ENCODE data around the gene RNF157. TPM values are rescaled to one million over a fixed set of nuclear protein-coding genes. Genes with fewer than 3 reads are reported as not detected.
"Not testable (repeated sequence)": the region's sequence is repeated elsewhere in the genome, so short reads cannot be mapped to it uniquely, and the experiment has no call there.

RNF157 gene
- total RNA-seq, 2 donors from 2014 or later, result 91.9 to 100 TPM

GRCh38 chr17:76225373-76226086 lies 14.8 kb downstream of the RNF157 start:
- not testable (repeated sequence) for ATAC-seq (replicated peaks in 1 of 2); H3K27ac Mint-ChIP-seq; H3K9me3 Mint-ChIP-seq; H3K27me3 Mint-ChIP-seq (ENCODE audit: low read depth); DNase-seq; H3K4me3 Mint-ChIP-seq
- Mint-ChIP-seq H3K36me3 (ENCODE audit: insufficient read depth in 2 of 2) (peaks cover 10 to 12% of the 10 kb centered on the region in 2 donors), H3K4me1 (ENCODE audit: low read depth) (peaks cover 36% of the 10 kb centered on the region)

GRCh38 chr17:76223802-76224201 lies 16.5 kb downstream of the RNF157 start:
- Mint-ChIP-seq H3K27ac (no peak overlapping the region), H3K4me1 (ENCODE audit: low read depth) (peaks cover 39% of the 10 kb centered on the region), H3K4me3 (no peak overlapping the region), H3K36me3 (ENCODE audit: insufficient read depth in 2 of 2) (peaks cover 7 to 10% of the 10 kb centered on the region in 2 donors), H3K27me3 (ENCODE audit: low read depth) (no peaks in the 10 kb centered on the region), H3K9me3 (no peaks in the 10 kb centered on the region)
- ATAC-seq (replicated peaks in 1 of 2), result no peak
- no peak for DNase-seq

DNA sequence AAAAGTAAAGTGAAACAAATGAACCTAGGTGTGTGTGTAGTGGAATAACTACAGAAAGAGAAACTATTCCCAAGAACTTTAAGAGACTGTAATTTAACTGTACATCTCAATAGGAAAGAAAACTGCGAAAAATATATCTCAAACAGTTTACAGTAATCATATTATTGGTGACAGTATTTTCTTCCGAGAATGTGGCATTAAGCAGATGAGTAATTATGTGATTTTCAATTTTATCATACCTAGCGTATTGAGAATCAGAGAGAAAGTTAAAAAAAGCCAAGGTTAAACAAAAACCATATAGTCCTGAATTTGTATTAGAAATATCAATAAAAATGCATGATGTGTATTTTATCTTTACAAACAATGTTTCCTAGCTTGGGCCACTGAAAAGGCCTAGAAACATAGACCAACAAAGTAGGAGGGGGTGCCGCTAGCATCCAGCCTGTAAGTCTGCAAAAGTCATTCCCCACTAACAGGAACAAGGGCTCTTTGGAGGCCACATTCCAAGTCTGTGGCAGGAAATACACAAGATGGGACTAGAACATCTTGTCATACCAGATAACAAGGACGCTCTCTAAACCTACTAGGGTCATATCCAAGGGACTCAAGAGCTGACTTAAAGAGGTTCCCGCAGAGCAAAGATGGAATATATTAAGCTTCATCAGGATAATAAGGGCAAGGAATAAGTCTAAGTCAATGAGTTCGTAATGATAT lies 20.5 kb downstream of the RNF157 start:
- Mint-ChIP-seq H3K27me3 (ENCODE audit: low read depth) (no peaks in the 10 kb centered on the region), H3K4me1 (ENCODE audit: low read depth) (peaks cover 61% of the 10 kb centered on the region), H3K4me3 (peak overlapping the region; percentile 58 to 78), H3K9me3 (no peaks in the 10 kb centered on the region), H3K27ac (peak overlapping the region; percentile 91), H3K36me3 (ENCODE audit: insufficient read depth in 2 of 2) (peaks cover 0 to 9% of the 10 kb centered on the region in 2 donors)
- ATAC-seq (replicated peaks in 1 of 2) (peak in 1 of 2 donors; percentile 51), DNase-seq (no peak)

- peak overlapping the region; percentile 70 for H3K27ac Mint-ChIP-seq
- ATAC-seq (replicated peaks in 1 of 2), result no peak
- H3K4me1 Mint-ChIP-seq (ENCODE audit: low read depth), result peaks cover 71% of the 10 kb centered on the region
- no peaks in the 10 kb centered on the region for H3K9me3 Mint-ChIP-seq
- H3K4me3 Mint-ChIP-seq, result no peak overlapping the region
- no peak for DNase-seq
- H3K27me3 Mint-ChIP-seq (ENCODE audit: low read depth), result no peaks in the 10 kb centered on the region
- H3K36me3 Mint-ChIP-seq (ENCODE audit: insufficient read depth in 2 of 2), result peaks cover 0 to 9% of the 10 kb centered on the region in 2 donors
These were observed 23.2 kb downstream of the RNF157 start for GRCh38 chr17:76217081-76217480.

DNA sequence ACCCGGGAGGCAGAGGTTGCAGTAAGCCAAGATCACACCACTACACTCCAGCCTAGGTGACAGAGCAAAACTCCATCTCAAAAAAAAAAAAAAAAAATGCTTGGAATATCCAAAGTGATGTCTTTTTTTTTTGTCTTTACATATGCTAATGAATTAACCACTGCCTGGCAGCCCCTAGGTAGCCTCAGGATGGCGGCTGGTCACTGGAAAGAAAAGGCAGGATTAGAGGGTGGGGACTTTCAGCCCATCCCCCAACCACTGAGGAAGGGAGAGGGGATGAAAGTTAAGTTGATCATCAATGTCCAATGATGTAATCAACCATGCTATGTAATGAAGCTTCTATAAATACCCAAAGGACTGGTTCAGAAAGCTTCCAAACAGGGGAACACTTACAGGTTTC lies 26.8 kb downstream of the RNF157 start:
- DNase-seq, result no peak
- peaks cover 50% of the 10 kb centered on the region for H3K4me1 Mint-ChIP-seq (ENCODE audit: low read depth)
- no peak overlapping the region for H3K4me3 Mint-ChIP-seq
- H3K9me3 Mint-ChIP-seq, result no peaks in the 10 kb centered on the region
- no peaks in the 10 kb centered on the region for H3K27me3 Mint-ChIP-seq (ENCODE audit: low read depth)
- H3K36me3 Mint-ChIP-seq (ENCODE audit: insufficient read depth in 2 of 2), result peaks cover 5 to 21% of the 10 kb centered on the region in 2 donors
- no peak for ATAC-seq (replicated peaks in 1 of 2)
- H3K27ac Mint-ChIP-seq, result no peak overlapping the region

DNA sequence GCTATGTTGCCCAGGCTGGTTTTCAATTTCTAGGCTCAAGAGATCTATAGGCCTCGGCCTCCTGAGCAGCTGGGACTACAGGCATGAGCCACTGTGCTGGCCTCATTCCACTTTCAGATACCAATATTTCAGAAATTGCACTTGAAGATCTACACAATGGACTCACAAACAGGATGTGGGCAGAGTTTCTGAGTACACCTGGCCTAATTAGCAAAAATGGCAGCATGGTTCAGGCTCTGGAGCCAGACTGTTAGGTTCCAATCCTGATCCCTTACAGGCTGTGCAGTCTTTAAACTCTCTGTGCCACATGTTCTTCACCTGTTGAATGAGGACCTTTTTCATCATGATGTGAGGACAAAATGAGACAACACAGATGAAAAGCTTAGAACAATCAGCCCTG lies 32.2 kb downstream of the RNF157 start:
- H3K36me3 Mint-ChIP-seq (ENCODE audit: insufficient read depth in 2 of 2), result peaks cover 8 to 21% of the 10 kb centered on the region in 2 donors
- DNase-seq (no peak), ATAC-seq (replicated peaks in 1 of 2) (peak in 1 of 2 donors; percentile 26)
- H3K27me3 Mint-ChIP-seq (ENCODE audit: low read depth), result no peaks in the 10 kb centered on the region
- no peak overlapping the region for H3K4me3 Mint-ChIP-seq
- H3K9me3 Mint-ChIP-seq, result no peaks in the 10 kb centered on the region
- H3K27ac Mint-ChIP-seq, result peak overlapping the region; percentile 28
- peaks cover 30% of the 10 kb centered on the region for H3K4me1 Mint-ChIP-seq (ENCODE audit: low read depth)

DNA sequence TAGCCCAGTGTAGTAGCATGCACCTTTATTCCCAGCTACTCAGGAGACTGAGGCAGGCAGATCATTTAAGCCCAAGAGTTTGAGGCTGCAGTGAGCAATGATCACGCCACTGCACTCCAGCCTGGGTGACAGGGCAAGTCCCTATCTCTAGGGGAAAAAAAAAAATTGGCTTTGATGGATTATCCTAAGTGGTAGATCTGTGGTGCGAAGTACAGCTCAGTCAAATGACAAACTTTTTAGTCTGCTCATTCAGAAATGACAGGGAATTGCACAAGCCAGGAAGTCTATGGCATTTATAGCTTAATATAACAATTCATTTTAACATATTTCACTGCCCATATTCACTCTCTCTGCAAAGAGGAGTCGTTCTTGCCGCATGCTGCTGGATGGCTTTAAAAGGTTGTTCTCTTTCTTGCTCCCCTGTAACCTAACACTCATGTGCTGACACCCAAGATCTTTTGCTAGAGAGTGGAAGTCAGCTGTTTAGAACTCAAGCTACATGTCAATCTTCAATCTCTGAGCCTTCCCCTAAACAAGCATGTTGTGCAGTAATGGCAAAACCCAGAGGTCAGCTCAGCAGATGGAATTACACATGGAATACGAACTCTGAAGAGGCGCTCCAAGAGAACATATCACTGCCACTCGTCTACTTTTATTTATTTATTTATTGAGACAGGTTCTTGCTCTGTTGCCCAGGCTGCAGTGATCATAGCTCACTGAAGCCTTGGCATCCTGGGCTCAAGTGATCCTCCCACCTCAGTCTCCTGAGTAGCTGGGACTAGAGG lies 32.8 kb downstream of the RNF157 start:
- ATAC-seq (replicated peaks in 1 of 2) (no peak), DNase-seq (no peak)
- Mint-ChIP-seq H3K27ac (no peak overlapping the region), H3K9me3 (no peaks in the 10 kb centered on the region), H3K4me3 (no peak overlapping the region), H3K36me3 (ENCODE audit: insufficient read depth in 2 of 2) (peaks cover 8 to 21% of the 10 kb centered on the region in 2 donors), H3K27me3 (ENCODE audit: low read depth) (no peaks in the 10 kb centered on the region), H3K4me1 (ENCODE audit: low read depth) (peaks cover 26% of the 10 kb centered on the region)

GRCh38 chr17:76205542-76206144 lies 34.6 kb downstream of the RNF157 start:
- H3K4me3 Mint-ChIP-seq; H3K27ac Mint-ChIP-seq; H3K27me3 Mint-ChIP-seq (ENCODE audit: low read depth); H3K9me3 Mint-ChIP-seq; DNase-seq; ATAC-seq (replicated peaks in 1 of 2): not testable (repeated sequence)
- peaks cover 5 to 13% of the 10 kb centered on the region in 2 donors for H3K36me3 Mint-ChIP-seq (ENCODE audit: insufficient read depth in 2 of 2)
- H3K4me1 Mint-ChIP-seq (ENCODE audit: low read depth), result peaks cover 37% of the 10 kb centered on the region

DNA sequence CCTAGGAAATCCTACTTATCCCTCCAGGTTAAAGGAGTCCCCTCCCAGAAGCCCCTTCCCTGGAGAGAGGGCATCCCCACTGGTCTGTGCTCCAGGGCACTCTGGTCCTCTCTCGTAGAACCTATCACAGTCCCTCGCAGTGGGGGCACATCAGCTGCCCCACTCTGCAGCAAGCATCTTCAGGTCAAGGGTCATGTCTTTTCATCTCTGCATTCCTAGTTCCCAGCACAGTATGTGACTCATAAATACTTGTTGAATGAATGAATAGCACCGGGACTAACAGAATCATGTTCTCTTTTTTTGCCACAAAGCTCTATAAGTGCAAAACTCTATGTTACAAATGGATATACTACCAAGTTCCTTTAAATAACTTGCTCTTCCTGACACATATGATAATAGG lies 36.0 kb downstream of the RNF157 start:
- H3K9me3 Mint-ChIP-seq, result no peaks in the 10 kb centered on the region
- no peak overlapping the region for H3K27ac Mint-ChIP-seq
- peaks cover 10 to 16% of the 10 kb centered on the region in 2 donors for H3K36me3 Mint-ChIP-seq (ENCODE audit: insufficient read depth in 2 of 2)
- H3K4me3 Mint-ChIP-seq, result no peak overlapping the region
- no peaks in the 10 kb centered on the region for H3K27me3 Mint-ChIP-seq (ENCODE audit: low read depth)
- no peak for ATAC-seq (replicated peaks in 1 of 2)
- no peak for DNase-seq
- H3K4me1 Mint-ChIP-seq (ENCODE audit: low read depth), result peaks cover 51% of the 10 kb centered on the region

DNA sequence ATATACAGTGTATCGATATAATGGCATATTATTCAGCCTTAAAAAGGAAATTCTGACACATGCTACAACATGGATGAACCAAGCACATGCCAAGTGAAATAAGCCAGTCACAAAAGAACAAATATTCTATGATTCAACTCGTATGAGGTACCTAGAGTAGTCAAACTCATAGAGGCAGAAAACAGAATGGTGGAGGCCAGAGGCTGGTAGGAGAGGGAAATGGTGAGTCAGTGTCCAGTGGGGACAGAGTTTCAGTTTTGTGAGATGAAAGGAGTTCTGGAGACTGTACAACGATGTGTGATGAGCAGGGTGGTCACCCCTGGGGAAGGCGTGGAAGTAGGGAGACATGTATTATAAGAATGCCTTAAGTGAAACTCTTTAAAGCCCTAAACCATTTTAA lies 39.9 kb downstream of the RNF157 start:
- DNase-seq (peak; percentile 51 to 53), ATAC-seq (replicated peaks in 1 of 2) (peak; percentile 69 to 78)
- no peaks in the 10 kb centered on the region for H3K9me3 Mint-ChIP-seq
- H3K4me3 Mint-ChIP-seq, result peak overlapping the region; percentile 16 to 18
- H3K27ac Mint-ChIP-seq, result peak overlapping the region; percentile 39
- H3K4me1 Mint-ChIP-seq (ENCODE audit: low read depth), result peaks cover 71% of the 10 kb centered on the region
- H3K36me3 Mint-ChIP-seq (ENCODE audit: insufficient read depth in 2 of 2), result peaks cover 24 to 29% of the 10 kb centered on the region in 2 donors
- no peaks in the 10 kb centered on the region for H3K27me3 Mint-ChIP-seq (ENCODE audit: low read depth)

GRCh38 chr17:76199469-76199868 lies 40.8 kb downstream of the RNF157 start:
- peaks cover 26 to 33% of the 10 kb centered on the region in 2 donors for H3K36me3 Mint-ChIP-seq (ENCODE audit: insufficient read depth in 2 of 2)
- no peaks in the 10 kb centered on the region for H3K27me3 Mint-ChIP-seq (ENCODE audit: low read depth)
- DNase-seq, result peak; percentile 66 to 79
- H3K4me3 Mint-ChIP-seq, result peak overlapping the region; percentile 62 to 73
- H3K4me1 Mint-ChIP-seq (ENCODE audit: low read depth), result peaks cover 79% of the 10 kb centered on the region
- no peaks in the 10 kb centered on the region for H3K9me3 Mint-ChIP-seq
- peak; percentile 90 to 94 for ATAC-seq (replicated peaks in 1 of 2)
- peak overlapping the region; percentile 39 for H3K27ac Mint-ChIP-seq

- no peaks in the 10 kb centered on the region for H3K9me3 Mint-ChIP-seq
- peak overlapping the region; percentile 54 to 73 for H3K4me3 Mint-ChIP-seq
- peaks cover 26 to 31% of the 10 kb centered on the region in 2 donors for H3K36me3 Mint-ChIP-seq (ENCODE audit: insufficient read depth in 2 of 2)
- no peaks in the 10 kb centered on the region for H3K27me3 Mint-ChIP-seq (ENCODE audit: low read depth)
- peaks cover 79% of the 10 kb centered on the region for H3K4me1 Mint-ChIP-seq (ENCODE audit: low read depth)
- H3K27ac Mint-ChIP-seq, result peak overlapping the region; percentile 39
- ATAC-seq (replicated peaks in 1 of 2), result no peak
- no peak for DNase-seq
These were observed 41.6 kb downstream of the RNF157 start for GRCh38 chr17:76198702-76199101.
